ENCODE measurements around the gene DPPA2.

DNA sequence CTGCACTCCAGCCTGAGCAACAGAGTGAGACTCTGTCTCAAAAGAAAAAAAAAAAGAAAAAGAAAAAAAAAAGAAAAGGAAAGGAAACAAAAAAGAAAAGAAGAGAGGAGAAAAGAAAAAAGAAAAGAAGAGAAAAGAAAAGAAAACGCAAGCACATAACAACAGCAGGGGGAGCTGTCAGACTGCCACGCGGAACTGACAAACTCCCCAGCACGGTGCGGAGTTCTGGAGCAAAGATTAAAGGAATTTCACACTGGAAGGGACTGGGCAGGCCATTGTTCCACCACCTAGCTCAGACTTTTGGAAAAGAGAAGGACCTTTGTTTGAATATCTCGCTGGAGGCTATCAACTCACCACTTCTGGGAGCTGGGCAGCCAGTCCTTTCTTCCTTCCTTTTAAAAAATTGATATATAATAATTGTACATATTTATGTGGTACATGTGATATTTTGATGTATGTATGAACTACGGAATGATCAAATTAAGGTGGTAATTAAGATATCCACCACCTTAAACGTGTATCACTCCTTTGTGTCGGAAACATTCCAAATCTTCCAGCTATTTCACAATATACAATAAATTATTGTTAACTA is 40.5 kb downstream of the DPPA2 start:
- TF ChIP-seq, protein P1, sequence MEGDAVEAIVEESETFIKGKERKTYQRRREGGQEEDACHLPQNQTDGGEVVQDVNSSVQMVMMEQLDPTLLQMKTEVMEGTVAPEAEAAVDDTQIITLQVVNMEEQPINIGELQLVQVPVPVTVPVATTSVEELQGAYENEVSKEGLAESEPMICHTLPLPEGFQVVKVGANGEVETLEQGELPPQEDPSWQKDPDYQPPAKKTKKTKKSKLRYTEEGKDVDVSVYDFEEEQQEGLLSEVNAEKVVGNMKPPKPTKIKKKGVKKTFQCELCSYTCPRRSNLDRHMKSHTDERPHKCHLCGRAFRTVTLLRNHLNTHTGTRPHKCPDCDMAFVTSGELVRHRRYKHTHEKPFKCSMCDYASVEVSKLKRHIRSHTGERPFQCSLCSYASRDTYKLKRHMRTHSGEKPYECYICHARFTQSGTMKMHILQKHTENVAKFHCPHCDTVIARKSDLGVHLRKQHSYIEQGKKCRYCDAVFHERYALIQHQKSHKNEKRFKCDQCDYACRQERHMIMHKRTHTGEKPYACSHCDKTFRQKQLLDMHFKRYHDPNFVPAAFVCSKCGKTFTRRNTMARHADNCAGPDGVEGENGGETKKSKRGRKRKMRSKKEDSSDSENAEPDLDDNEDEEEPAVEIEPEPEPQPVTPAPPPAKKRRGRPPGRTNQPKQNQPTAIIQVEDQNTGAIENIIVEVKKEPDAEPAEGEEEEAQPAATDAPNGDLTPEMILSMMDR (IDR thresholded peaks at IDR 0.05): peak; percentile 93
- no peak for TF ChIP-seq ZFX (IDR thresholded peaks at IDR 0.05; ENCODE audit: borderline replicate concordance)

All from 22Rv1 (cell line).